Kidney epithelial cell (primary cell): ENCODE results near the gene MVK. TPM values are rescaled to one million over a fixed set of nuclear protein-coding genes. Genes with fewer than 3 reads are reported as not detected.

Experiments
- DNase-seq: peaks from one replicate; pipeline ENCODE4 v3.0.0-alpha.2; 2010; ENCODE audit warnings: low read depth
- H3K27me3 ChIP-seq: 2 replicates; pipeline ENCODE4 v1.6.0; 2011; ENCODE audit warnings: low read length; ENCODE audit not compliant: control insufficient read depth, insufficient read depth
- H3K36me3 ChIP-seq: 2 replicates; pipeline ENCODE4 v1.5.1; 2011; ENCODE audit warnings: low read length; ENCODE audit not compliant: control insufficient read depth, insufficient read depth
- H3K4me3 ChIP-seq: 2 replicates; pipeline ENCODE4 v1.5.1; 2011; ENCODE audit warnings: low read depth, mild to moderate bottlenecking, control low read depth, low read length
- CTCF ChIP-seq: IDR thresholded peaks from 2 replicates; pipeline ENCODE4 v1.5.1; 2011; ENCODE audit warnings: mild to moderate bottlenecking, moderate library complexity, low read length, control low read depth, inconsistent platforms; ENCODE audit not compliant: insufficient read depth, poor library complexity, severe bottlenecking
- total RNA-seq: library from RNA; depleted of rRNA; stranded (reverse); fragments of >200 nt; gene quantifications from 2 replicates; pipeline ENCODE4 v1.2.3, GENCODE V29; 2015

Gene MVK
- total RNA-seq: 25.4 and 30.8 TPM in 2 replicates

- peak; percentile 98 for DNase-seq
- Histone ChIP-seq H3K36me3 (peaks cover 1% of the 10 kb centered on the region), H3K27me3 (no peaks in the 10 kb centered on the region), H3K4me3 (peak within 1 kb of the TSS; percentile 70)
- no peak for TF ChIP-seq CTCF
Observed at GRCh38 chr12:109573029-109573913, at the start of gene MVK, which contains the start of gene MMAB. MVK (plus strand) TSS chr12:109573794; CDS start chr12:109574823, 1,029 bp downstream. MMAB (minus strand) TSS chr12:109573504; CDS start chr12:109573480, 24 bp downstream.

GRCh38 chr12:109524466-109525278, 48.9 kb upstream of the MVK start:
- DNase-seq: no peak
- no peaks in the 10 kb centered on the region for H3K27me3 ChIP-seq
- no peak for TF ChIP-seq CTCF
- H3K36me3 ChIP-seq: peaks cover 1% of the 10 kb centered on the region
- H3K4me3 ChIP-seq: no peak overlapping the region

GRCh38 chr12:109525279-109525585, 48.4 kb upstream of the MVK start:
- no peak overlapping the region for H3K4me3 ChIP-seq
- H3K36me3 ChIP-seq: no peaks in the 10 kb centered on the region
- no peaks in the 10 kb centered on the region for H3K27me3 ChIP-seq
- no peak for TF ChIP-seq CTCF
- DNase-seq: no peak

GRCh38 chr12:109527489-109528123, 46.0 kb upstream of the MVK start:
- no peak for TF ChIP-seq CTCF

GRCh38 chr12:109529691-109530640, 43.6 kb upstream of the MVK start:
- Histone ChIP-seq H3K36me3 (no peaks in the 10 kb centered on the region), H3K27me3 (no peaks in the 10 kb centered on the region), H3K4me3 (no peak overlapping the region)
- no peak for TF ChIP-seq CTCF
- no peak for DNase-seq

More at GRCh38 chr12:109527489-109528123, 46.0 kb upstream of the MVK start:
- DNase-seq: no peak
- H3K4me3 ChIP-seq: no peak overlapping the region
- no peaks in the 10 kb centered on the region for H3K27me3 ChIP-seq
- no peaks in the 10 kb centered on the region for H3K36me3 ChIP-seq
